Peyer's patch (tissue), 4 donors: ENCODE measurements around the gene KRTAP9-9.

Source experiments
- POLR2A ChIP-seq, 2 donors: fragments of 450-650 bp; IDR thresholded peaks; one replicate each; pipeline ENCODE4 v1.5.1; 2017; ENCODE audit warnings: antibody characterized with exemption in 2 of 2, mild to moderate bottlenecking in 2 of 2, moderate library complexity in 2 of 2
- TF ChIP-seq, protein P1 (sequence below), 6 experiments: fragments of 450-650 bp in 4 of 6; fragments of 200-600 bp in 2 of 6; sonication (generic) in 1 of 6; IDR thresholded peaks; one replicate each; pipeline ENCODE4 v1.5.1; 2017 to 2019; ENCODE audit warnings: antibody characterized with exemption in 6 of 6, mild to moderate bottlenecking in 3 of 6, moderate library complexity in 1 of 6

- TF ChIP-seq, protein P1, sequence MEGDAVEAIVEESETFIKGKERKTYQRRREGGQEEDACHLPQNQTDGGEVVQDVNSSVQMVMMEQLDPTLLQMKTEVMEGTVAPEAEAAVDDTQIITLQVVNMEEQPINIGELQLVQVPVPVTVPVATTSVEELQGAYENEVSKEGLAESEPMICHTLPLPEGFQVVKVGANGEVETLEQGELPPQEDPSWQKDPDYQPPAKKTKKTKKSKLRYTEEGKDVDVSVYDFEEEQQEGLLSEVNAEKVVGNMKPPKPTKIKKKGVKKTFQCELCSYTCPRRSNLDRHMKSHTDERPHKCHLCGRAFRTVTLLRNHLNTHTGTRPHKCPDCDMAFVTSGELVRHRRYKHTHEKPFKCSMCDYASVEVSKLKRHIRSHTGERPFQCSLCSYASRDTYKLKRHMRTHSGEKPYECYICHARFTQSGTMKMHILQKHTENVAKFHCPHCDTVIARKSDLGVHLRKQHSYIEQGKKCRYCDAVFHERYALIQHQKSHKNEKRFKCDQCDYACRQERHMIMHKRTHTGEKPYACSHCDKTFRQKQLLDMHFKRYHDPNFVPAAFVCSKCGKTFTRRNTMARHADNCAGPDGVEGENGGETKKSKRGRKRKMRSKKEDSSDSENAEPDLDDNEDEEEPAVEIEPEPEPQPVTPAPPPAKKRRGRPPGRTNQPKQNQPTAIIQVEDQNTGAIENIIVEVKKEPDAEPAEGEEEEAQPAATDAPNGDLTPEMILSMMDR (IDR thresholded peaks at IDR 0.05), result no peak
- TF ChIP-seq POLR2A (IDR thresholded peaks at IDR 0.05), result no peak
Observed at GRCh38 chr17:41294016-41294415, 38.8 kb downstream of the KRTAP9-9 start.
